Mesothelial cell of epicardium (in vitro differentiated cells): ENCODE results near the gene PRDM15. TPM values are rescaled to one million over a fixed set of nuclear protein-coding genes. Genes with fewer than 3 reads are reported as not detected.

ENCODE experiments used
- DNase-seq, 2 experiments: peaks; one replicate each; pipeline ENCODE4 v3.0.0; 2021; ENCODE audit warnings: low spot score in 2 of 2; ENCODE audit not compliant: unreplicated experiment in 2 of 2
- H3K27ac Mint-ChIP-seq: 2 replicates; pipeline ENCODE4 v1.8.0; 2021; ENCODE audit warnings: mixed read lengths
- H3K27me3 Mint-ChIP-seq: 2 replicates; pipeline ENCODE4 v1.8.0; 2021; ENCODE audit warnings: low read depth, mixed read lengths
- H3K36me3 Mint-ChIP-seq: 2 replicates; pipeline ENCODE4 v1.8.0; 2021; ENCODE audit warnings: mixed read lengths
- H3K4me1 Mint-ChIP-seq: 2 replicates; pipeline ENCODE4 v1.8.0; 2021; ENCODE audit warnings: mixed read lengths
- H3K4me3 Mint-ChIP-seq: 2 replicates; pipeline ENCODE4 v1.8.0; 2021; ENCODE audit warnings: mild to moderate bottlenecking, moderate library complexity, mixed read lengths
- H3K9me3 Mint-ChIP-seq: 2 replicates; pipeline ENCODE4 v1.8.0; 2021; ENCODE audit warnings: mixed read lengths
- CTCF ChIP-seq: fragments of 200-600 bp; sonication (generic); IDR thresholded peaks from one replicate; pipeline ENCODE4 v1.5.0; 2021; ENCODE audit warnings: antibody characterized with exemption; ENCODE audit not compliant: unreplicated experiment
- total RNA-seq: library from RNA; stranded (reverse); gene quantifications from 3 replicates; pipeline ENCODE4 v1.2.1, GENCODE V29; 2021

The PRDM15 gene
- total RNA-seq, 1 donor from 2014 or later, result 12.0 TPM

- Mint-ChIP-seq H3K27me3 (no peaks in the 10 kb centered on the region), H3K27ac (no peak overlapping the region), H3K36me3 (peaks cover 2% of the 10 kb centered on the region), H3K4me3 (no peak overlapping the region), H3K9me3 (no peaks in the 10 kb centered on the region), H3K4me1 (no peaks in the 10 kb centered on the region)
- DNase-seq, result no peak
- no peak for TF ChIP-seq CTCF
Observed at GRCh38 chr21:41823906-41824305, 55.2 kb downstream of the PRDM15 start.

- Mint-ChIP-seq H3K27me3 (no peaks in the 10 kb centered on the region), H3K27ac (no peak overlapping the region), H3K36me3 (peaks cover 2% of the 10 kb centered on the region), H3K4me3 (no peak overlapping the region), H3K9me3 (no peaks in the 10 kb centered on the region), H3K4me1 (no peaks in the 10 kb centered on the region)
- TF ChIP-seq CTCF, result no peak
- DNase-seq, result no peak
Observed at GRCh38 chr21:41823166-41823565, 56.0 kb downstream of the PRDM15 start.

GRCh38 chr21:41821756-41822431 is 57.2 kb downstream of the PRDM15 start:
- no peak for DNase-seq
- TF ChIP-seq CTCF, result no peak
- Mint-ChIP-seq H3K4me3 (no peak overlapping the region), H3K9me3 (no peaks in the 10 kb centered on the region), H3K4me1 (peaks cover 4% of the 10 kb centered on the region), H3K27me3 (no peaks in the 10 kb centered on the region), H3K27ac (no peak overlapping the region), H3K36me3 (peaks cover 2% of the 10 kb centered on the region)

- Mint-ChIP-seq H3K27ac (no peak overlapping the region), H3K4me1 (peaks cover 8% of the 10 kb centered on the region), H3K36me3 (peaks cover 2% of the 10 kb centered on the region), H3K27me3 (no peaks in the 10 kb centered on the region), H3K4me3 (no peak overlapping the region), H3K9me3 (no peaks in the 10 kb centered on the region)
- TF ChIP-seq CTCF, result no peak
- DNase-seq, result no peak
Observed at GRCh38 chr21:41821081-41821755, 57.9 kb downstream of the PRDM15 start.

GRCh38 chr21:41820384-41821080 is 58.6 kb downstream of the PRDM15 start:
- Mint-ChIP-seq H3K27me3 (no peaks in the 10 kb centered on the region), H3K4me1 (peaks cover 8% of the 10 kb centered on the region), H3K4me3 (no peak overlapping the region), H3K9me3 (no peaks in the 10 kb centered on the region), H3K27ac (no peak overlapping the region), H3K36me3 (peaks cover 2% of the 10 kb centered on the region)
- no peak for TF ChIP-seq CTCF
- no peak for DNase-seq
